ENCODE results near the gene PTPRN2. TPM values are rescaled to one million over a fixed set of nuclear protein-coding genes. Genes with fewer than 3 reads are reported as not detected.

PTPRN2 gene
- total and polyA plus RNA-seq, 2 donors (not counting 3 experiments of a cell fraction or from before 2014, with no cell fraction given): 0.62 to 0.88 TPM

DNA sequence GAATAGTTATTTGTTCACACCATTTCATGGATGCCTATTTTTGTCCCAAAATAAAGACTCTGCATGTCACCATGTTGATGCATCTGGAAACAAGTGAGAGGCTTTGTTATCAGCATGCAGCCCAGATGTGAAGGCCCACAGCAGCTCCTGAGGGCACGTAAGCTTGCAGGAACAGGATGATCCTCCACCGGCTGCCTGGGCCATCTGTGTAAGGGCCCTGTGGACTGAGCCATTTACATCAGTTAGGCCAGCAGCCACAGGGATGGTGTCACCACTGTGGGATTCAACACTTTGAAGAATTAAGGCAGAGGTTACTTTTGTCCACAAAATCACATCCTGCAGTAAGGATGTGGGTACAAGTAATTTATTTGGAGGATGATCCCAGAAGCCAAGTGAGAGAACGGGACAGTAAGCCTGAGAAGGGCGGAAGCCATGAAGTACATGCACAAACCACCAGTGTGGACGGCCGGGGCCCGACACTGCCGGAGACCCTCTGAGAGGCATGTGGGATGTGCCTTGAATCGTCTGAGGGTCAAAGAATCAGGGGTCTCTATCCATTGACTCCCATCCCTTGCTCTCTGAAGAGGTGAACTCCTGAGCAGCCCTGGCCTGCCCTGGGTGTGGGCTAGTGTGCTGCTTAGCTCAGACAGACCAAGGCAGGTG is 641.1 kb downstream of the PTPRN2 start:
- no peaks in the 10 kb centered on the region for H3K36me3 ChIP-seq (ENCODE audit: control insufficient read depth in 2 of 2, extremely low read depth in 1 of 2, insufficient read depth in 2 of 2, low read length in 2 of 2)
- no peaks in the 10 kb centered on the region for H3K9me1 ChIP-seq (replicated peaks; ENCODE audit: control insufficient read depth, extremely low read depth, insufficient read depth, low read length)
- H4K20me1 ChIP-seq (replicated peaks; ENCODE audit: control insufficient read depth, extremely low read depth, insufficient read depth, low read length): no peaks in the 10 kb centered on the region
- no TSS peak for BruUV-seq (replicated peaks)
- dilution Hi-C loops (cut with MboI; ENCODE audit: extremely low pct_ligation_motif_present, low sequenced_read_pairs) (no loop called here), intact Hi-C loops (cut with micrococcal nuclease) (no loop called here)
- peaks cover 17% of the 10 kb centered on the region for H3K9me3 ChIP-seq (replicated peaks; ENCODE audit: control insufficient read depth, insufficient read depth, low read length)
- H3K9ac ChIP-seq (replicated peaks; ENCODE audit: extremely low read depth, insufficient read depth, low read length): no peak overlapping the region
- no peak overlapping the region for H3K27ac ChIP-seq (ENCODE audit: insufficient read depth, low read depth, low read length)
- no peaks in the 10 kb centered on the region for H3K4me1 ChIP-seq (ENCODE audit: control insufficient read depth, extremely low read depth, insufficient read depth, low read length)
- CTCF ChIA-PET: no interaction called here
- no peaks in the 10 kb centered on the region for H3K27me3 ChIP-seq (ENCODE audit: control insufficient read depth in 2 of 2, insufficient read depth in 2 of 2, low read length in 2 of 2)
- FAIRE-seq (no peak), DNase-seq (ENCODE audit: low read depth, low spot score) (no peak)
- H3K4me2 ChIP-seq (ENCODE audit: insufficient read depth, low read length): no peak overlapping the region
- H2AFZ ChIP-seq (ENCODE audit: low read depth, low read length): no peak overlapping the region
- no peak for TF ChIP-seq EZH2 (IDR thresholded peaks at IDR 0.05; ENCODE audit: borderline replicate concordance, low read depth, low read length, severe bottlenecking)
- no peak for TF ChIP-seq POLR2A (IDR thresholded peaks at IDR 0.05; ENCODE audit: low read depth, low read length)
- TF ChIP-seq POLR2AphosphoS5 (IDR thresholded peaks at IDR 0.05; ENCODE audit: insufficient read depth, low read depth, low read length): no peak
- TF ChIP-seq, protein P1, sequence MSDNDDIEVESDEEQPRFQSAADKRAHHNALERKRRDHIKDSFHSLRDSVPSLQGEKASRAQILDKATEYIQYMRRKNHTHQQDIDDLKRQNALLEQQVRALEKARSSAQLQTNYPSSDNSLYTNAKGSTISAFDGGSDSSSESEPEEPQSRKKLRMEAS (IDR thresholded peaks at IDR 0.05; ENCODE audit: insufficient read depth, insufficient read length): no peak
- no peak for TF ChIP-seq GATA2 (IDR thresholded peaks at IDR 0.05; ENCODE audit: insufficient read depth, insufficient read length, low read depth, low read length)
- TF ChIP-seq, protein P2, sequence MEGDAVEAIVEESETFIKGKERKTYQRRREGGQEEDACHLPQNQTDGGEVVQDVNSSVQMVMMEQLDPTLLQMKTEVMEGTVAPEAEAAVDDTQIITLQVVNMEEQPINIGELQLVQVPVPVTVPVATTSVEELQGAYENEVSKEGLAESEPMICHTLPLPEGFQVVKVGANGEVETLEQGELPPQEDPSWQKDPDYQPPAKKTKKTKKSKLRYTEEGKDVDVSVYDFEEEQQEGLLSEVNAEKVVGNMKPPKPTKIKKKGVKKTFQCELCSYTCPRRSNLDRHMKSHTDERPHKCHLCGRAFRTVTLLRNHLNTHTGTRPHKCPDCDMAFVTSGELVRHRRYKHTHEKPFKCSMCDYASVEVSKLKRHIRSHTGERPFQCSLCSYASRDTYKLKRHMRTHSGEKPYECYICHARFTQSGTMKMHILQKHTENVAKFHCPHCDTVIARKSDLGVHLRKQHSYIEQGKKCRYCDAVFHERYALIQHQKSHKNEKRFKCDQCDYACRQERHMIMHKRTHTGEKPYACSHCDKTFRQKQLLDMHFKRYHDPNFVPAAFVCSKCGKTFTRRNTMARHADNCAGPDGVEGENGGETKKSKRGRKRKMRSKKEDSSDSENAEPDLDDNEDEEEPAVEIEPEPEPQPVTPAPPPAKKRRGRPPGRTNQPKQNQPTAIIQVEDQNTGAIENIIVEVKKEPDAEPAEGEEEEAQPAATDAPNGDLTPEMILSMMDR (IDR thresholded peaks at IDR 0.05; ENCODE audit: extremely low read depth in 1 of 2, insufficient read depth in 1 of 2, low read depth in 1 of 2, low read length in 2 of 2): no peak
- no peak for TF ChIP-seq JUN (IDR thresholded peaks at IDR 0.05; ENCODE audit: borderline replicate concordance, insufficient read depth, insufficient read length, low read depth)
- TF ChIP-seq FOS (IDR thresholded peaks at IDR 0.05; ENCODE audit: borderline replicate concordance, insufficient read depth, low read length): no peak
- TF ChIP-seq MYC (IDR thresholded peaks at IDR 0.05; ENCODE audit: low read depth, low read length): no peak
- H3K4me3 ChIP-seq (replicated peaks in 1 of 3; ENCODE audit: insufficient read depth in 1 of 3, low read depth in 1 of 3, low read length in 3 of 3): no peak overlapping the region
- no peaks in the 10 kb centered on the region for H3K79me2 ChIP-seq (ENCODE audit: control insufficient read depth, insufficient read depth, low read length)
- POLR2A ChIA-PET: no interaction called here

Measured in endothelial cell of umbilical vein (primary cell).